ENCODE data around the gene SMPD4. TPM values are rescaled to one million over a fixed set of nuclear protein-coding genes. Genes with fewer than 3 reads are reported as not detected.
"Not testable (repeated sequence)": the region's sequence is repeated elsewhere in the genome, so short reads cannot be mapped to it uniquely, and the experiment has no call there.

The SMPD4 gene
- total RNA-seq, 1 experiment from 2014 or later = 38.7 TPM

- no peak for DNase-seq
- H3K4me3 ChIP-seq = no peak overlapping the region
- H3K27me3 ChIP-seq = no peaks in the 10 kb centered on the region
- H3K36me3 ChIP-seq = peaks cover 7% of the 10 kb centered on the region
- H3K9me3 ChIP-seq = no peaks in the 10 kb centered on the region
Measured at GRCh38 chr2:130190237-130190636, 8.8 kb upstream of the SMPD4 start.

GRCh38 chr2:130188958-130189357 lies 7.6 kb upstream of the SMPD4 start:
- DNase-seq, H3K27me3 ChIP-seq, H3K9me3 ChIP-seq, H3K4me3 ChIP-seq: not testable (repeated sequence)
- peaks cover 14% of the 10 kb centered on the region for H3K36me3 ChIP-seq

- H3K4me3 ChIP-seq, DNase-seq, H3K9me3 ChIP-seq, H3K27me3 ChIP-seq: not testable (repeated sequence)
- peaks cover 19% of the 10 kb centered on the region for H3K36me3 ChIP-seq
Measured at GRCh38 chr2:130187859-130188792, 6.7 kb upstream of the SMPD4 start.

DNA sequence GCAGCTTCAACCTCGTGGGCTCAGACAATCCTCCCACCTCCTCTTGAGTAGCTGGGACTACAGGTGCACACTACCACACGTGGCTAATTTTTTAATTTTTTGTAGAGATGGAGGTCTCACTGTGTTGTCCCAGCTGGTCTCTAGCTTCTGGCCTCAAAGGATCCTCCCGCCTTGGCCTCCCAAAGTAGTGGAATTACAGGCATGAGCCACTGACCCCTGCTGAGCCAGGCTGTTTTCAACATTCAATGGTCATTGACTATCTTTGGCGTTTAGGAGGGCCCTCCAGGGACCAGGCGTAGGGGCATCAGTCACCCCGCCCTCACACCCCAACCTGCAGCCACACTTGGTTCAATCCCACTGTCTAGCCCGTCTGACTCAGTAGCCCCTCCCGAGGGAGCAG lies 5.9 kb upstream of the SMPD4 start:
- H3K36me3 ChIP-seq = peaks cover 23% of the 10 kb centered on the region
- DNase-seq = no peak
- H3K9me3 ChIP-seq = no peaks in the 10 kb centered on the region
- no peaks in the 10 kb centered on the region for H3K27me3 ChIP-seq
- H3K4me3 ChIP-seq = no peak overlapping the region

GRCh38 chr2:130186391-130186790 lies 5.0 kb upstream of the SMPD4 start:
- no peak for DNase-seq
- peaks cover 23% of the 10 kb centered on the region for H3K36me3 ChIP-seq

DNA sequence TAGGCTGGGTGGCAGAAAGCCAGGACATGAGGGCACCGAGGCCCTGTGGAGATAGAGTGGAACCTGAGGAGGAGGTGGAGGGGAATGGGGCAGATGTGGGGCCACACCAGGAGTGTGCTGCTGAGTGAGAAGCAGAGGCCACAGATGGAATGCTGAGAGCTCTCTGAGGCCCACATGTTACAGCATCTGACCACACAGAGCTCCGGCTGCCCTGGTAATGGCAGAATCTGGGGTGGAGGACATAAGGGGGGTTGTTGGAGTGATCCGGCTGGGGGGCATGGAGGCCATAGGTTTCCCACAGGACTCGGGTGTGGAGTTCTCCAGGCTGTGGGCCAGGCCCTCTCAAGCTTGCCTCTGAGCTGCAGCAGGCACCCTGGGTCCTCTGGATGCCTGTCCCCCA lies 4.5 kb upstream of the SMPD4 start:
- H3K4me3 ChIP-seq = no peak overlapping the region
- H3K27me3 ChIP-seq = no peaks in the 10 kb centered on the region
- H3K36me3 ChIP-seq = peaks cover 23% of the 10 kb centered on the region
- H3K9me3 ChIP-seq = no peaks in the 10 kb centered on the region
- DNase-seq = no peak

More at GRCh38 chr2:130186391-130186790, 5.0 kb upstream of the SMPD4 start:
- H3K4me3 ChIP-seq = no peak overlapping the region
- no peaks in the 10 kb centered on the region for H3K27me3 ChIP-seq
- H3K9me3 ChIP-seq = no peaks in the 10 kb centered on the region

DNA sequence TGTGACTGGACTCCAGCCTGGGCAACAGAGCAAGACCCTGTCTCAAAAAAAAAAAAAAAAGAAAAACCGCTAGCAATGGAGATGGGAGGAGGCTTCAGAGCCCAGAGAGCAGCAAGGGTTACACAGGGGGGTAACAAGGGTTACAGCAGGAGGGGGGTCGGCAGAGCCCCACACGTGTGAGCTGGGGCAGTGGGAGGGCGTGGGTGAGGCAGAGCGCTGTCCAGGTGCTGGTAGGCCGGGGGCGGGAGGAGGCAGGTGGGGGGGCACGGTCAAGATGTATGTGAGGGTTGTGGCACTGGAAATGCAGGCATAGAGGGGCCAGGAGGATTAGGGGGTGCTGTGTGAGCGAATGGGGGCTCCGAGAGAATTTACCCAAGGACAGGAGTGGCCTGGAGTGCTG lies 4.0 kb upstream of the SMPD4 start:
- H3K9me3 ChIP-seq = no peaks in the 10 kb centered on the region
- no peak overlapping the region for H3K4me3 ChIP-seq
- DNase-seq = no peak
- H3K36me3 ChIP-seq = peaks cover 23% of the 10 kb centered on the region
- no peaks in the 10 kb centered on the region for H3K27me3 ChIP-seq

DNA sequence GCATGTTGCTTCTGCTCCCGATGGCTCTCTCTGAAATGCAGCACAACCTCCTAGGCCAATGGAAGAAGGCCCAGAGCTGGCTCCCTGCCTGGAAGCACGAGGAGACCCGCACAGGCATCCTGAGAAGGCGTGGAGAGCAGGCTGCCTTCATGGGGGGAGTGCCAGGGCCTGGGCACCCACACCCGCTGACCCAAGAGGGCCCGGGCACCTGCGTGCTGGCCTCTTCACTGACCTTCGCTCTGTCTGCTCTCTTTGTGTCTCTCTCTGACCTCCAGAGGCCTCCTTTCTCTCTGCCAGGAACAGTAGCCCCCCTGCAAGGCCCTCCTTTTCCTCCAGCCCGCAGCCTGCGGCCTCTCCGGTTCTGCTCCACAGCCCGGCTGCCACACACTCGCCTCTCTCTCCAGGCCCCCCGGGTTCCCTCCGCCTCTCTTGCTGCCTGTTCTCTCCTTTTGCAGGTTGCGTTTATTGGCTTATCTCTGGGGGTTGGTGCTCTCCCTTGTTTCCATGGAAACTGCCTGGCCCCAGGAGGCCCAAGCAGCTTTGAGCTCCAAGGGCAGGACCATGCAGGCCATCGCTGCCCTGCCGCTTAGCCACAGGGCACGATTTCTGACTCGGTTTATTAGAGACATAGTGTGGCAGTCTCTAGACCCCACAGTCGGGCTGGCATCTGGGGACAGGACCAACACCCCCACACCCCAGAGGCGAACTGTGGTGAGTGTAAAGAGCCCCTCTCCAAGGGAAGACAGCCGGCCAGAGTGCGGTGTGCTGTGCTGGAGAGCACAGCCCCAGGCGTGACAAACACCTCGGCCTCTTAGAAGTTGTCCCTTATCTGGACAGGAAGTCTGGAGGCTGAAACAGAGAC lies 2.3 kb upstream of the SMPD4 start:
- Histone ChIP-seq H3K4me3 (peak overlapping the region; percentile 70), H3K9me3 (no peaks in the 10 kb centered on the region)
- peak; percentile 54 for DNase-seq

DNA sequence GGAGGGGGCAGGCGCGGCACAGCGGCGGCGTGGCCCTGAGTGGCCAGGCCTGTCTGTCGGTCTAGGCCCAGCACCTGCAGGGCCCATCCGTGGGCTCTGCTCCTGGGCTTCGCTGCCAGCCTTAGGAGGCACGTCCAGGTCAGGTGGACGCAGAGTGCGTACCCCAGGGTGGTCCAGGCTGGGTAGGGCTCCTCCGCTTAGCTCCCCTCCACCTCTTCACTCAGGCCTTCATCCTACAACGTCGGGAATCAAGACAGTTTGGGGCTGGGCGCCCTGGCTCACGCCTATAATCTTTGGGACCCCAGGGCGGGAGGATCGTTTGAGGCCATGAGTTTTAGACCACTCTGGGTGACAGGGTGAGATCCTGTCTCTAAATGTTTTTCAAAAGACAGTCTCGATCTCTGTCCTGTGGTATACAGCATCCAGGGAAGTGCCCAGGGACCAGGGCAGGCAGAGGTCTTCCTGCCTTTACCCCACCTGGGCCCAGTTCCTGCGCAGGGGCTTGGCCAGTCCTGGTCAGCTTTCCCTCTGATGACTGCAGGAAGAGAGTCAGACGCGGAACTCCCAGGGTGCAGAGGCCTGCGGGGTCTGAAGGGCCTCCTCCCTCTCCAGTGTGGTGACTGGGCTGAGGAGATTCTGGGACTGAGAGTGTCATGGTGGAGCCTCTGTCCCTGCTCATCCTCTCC lies 1.6 kb upstream of the SMPD4 start:
- DNase-seq = peak; percentile 47
- not testable (repeated sequence) for H3K27me3 ChIP-seq, H3K9me3 ChIP-seq
- H3K36me3 ChIP-seq = peaks cover 26% of the 10 kb centered on the region
- peak overlapping the region; percentile 70 for H3K4me3 ChIP-seq

More for the DNA sequence above, 2.3 kb upstream of the SMPD4 start:
- Histone ChIP-seq H3K27me3 (no peaks in the 10 kb centered on the region), H3K36me3 (peaks cover 26% of the 10 kb centered on the region)

- Histone ChIP-seq H3K36me3 (peaks cover 23% of the 10 kb centered on the region), H3K4me3 (peak within 1 kb of the TSS; percentile 70)
- not testable (repeated sequence) for H3K9me3 ChIP-seq, H3K27me3 ChIP-seq
- DNase-seq = peak; percentile 89
Measured at GRCh38 chr2:130181880-130182682, 679 bp upstream of the SMPD4 start, which contains the start of gene MZT2B. MZT2B (plus strand) TSS chr2:130182262; CDS start chr2:130182283, 21 bp downstream.

GRCh38 chr2:130180404-130181324 lies 738 bp downstream of the SMPD4 start:
- Histone ChIP-seq H3K36me3 (peaks cover 22% of the 10 kb centered on the region), H3K4me3 (peak overlapping the region; percentile 70)
- H3K27me3 ChIP-seq, H3K9me3 ChIP-seq: not testable (repeated sequence)
- peak; percentile 44 for DNase-seq

GRCh38 chr2:130174866-130175265 lies 6.5 kb downstream of the SMPD4 start:
- DNase-seq, H3K4me3 ChIP-seq, H3K9me3 ChIP-seq, H3K27me3 ChIP-seq: not testable (repeated sequence)
- peaks cover 16% of the 10 kb centered on the region for H3K36me3 ChIP-seq

DNA sequence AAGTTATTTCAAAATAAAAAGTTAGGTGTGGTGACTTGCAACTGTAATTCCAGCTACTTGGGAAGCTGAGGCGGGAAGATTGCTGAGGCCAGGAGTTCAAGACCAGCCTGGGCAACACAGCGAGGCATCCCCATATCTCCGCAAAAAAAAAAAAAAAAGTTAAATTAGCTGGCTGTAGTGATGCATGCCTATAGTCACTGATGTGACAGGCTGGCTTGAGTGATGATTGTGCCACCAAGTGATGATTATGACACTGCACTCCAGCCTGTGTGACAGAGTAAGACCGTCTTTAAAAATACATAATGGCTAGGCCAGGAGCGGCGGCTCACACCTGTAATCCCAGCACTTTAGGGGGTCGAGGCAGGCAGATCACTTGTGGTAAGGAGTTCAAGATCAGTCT lies 11.5 kb downstream of the SMPD4 start:
- Histone ChIP-seq H3K36me3 (peaks cover 15% of the 10 kb centered on the region), H3K4me3 (no peak overlapping the region), H3K9me3 (no peaks in the 10 kb centered on the region), H3K27me3 (no peaks in the 10 kb centered on the region)
- DNase-seq = no peak

DNA sequence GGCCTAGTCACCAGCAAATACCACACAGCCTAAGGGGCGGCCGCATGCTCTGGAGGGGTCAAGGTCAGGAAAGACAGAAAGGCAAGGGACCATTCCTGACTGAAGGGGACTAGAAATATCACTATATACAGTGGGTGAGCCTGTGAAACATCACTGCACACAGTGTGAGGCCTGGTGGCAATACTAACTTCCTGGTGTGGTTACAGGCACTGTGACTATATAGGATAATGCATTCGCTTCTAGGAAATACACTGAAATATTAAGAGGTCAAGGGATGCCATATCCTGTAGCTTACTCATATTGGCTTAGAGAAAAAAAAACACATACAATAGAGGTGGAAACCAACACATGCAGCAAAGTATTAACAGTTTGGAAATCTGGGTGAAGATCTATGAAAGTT lies 12.2 kb downstream of the SMPD4 start:
- peaks cover 13% of the 10 kb centered on the region for H3K36me3 ChIP-seq
- H3K9me3 ChIP-seq, H3K27me3 ChIP-seq, DNase-seq, H3K4me3 ChIP-seq: not testable (repeated sequence)

- not testable (repeated sequence) for DNase-seq, H3K27me3 ChIP-seq, H3K4me3 ChIP-seq, H3K9me3 ChIP-seq
- peaks cover 14% of the 10 kb centered on the region for H3K36me3 ChIP-seq
Measured at GRCh38 chr2:130166611-130167010, 14.8 kb downstream of the SMPD4 start.
